Measurements from ENCODE around the gene SLC10A3. TPM values are rescaled to one million over a fixed set of nuclear protein-coding genes. Genes with fewer than 3 reads are reported as not detected.

Gene SLC10A3
- polyA plus RNA-seq, 1 of the 3 experiments (the other 2 are of a cell fraction): 29.7 TPM

GRCh38 chrX:154466036-154466435, 24.4 kb downstream of the SLC10A3 start:
- WGBS (ENCODE audit: low lambda C conversion rate): 42% methylated on average over 6 of the region's 32 CpGs
- no peak for DNase-seq
- ChIA-PET CTCF (interaction anchor here (0.7 kb wide), 1 partner anchor 66 kb away, joined by 3 read pairs; no protein-coding TSS in a partner anchor), POLR2A (no interaction called here)
- Histone ChIP-seq H3K27me3 (ENCODE audit: insufficient read depth) (0 out of 2 replicates have a peak, but pooled peaks cover under 1% of the 10 kb centered on the region), H3K36me3 (replicated peaks in 1 of 2; ENCODE audit: control insufficient read depth in 1 of 2, insufficient read depth in 2 of 2, low read length in 1 of 2) (peaks cover 0 to 35% of the 10 kb centered on the region in 2 experiments), H3K4me2 (no peak overlapping the region), H3K4me3 (ENCODE audit: low read depth in 2 of 2, low read length in 1 of 2) (no peak overlapping the region), H3F3A (replicated peaks; ENCODE audit: insufficient read depth) (no peaks in the 10 kb centered on the region), H3K4me1 (ENCODE audit: control insufficient read depth in 1 of 2, insufficient read depth in 2 of 2, low read depth in 1 of 2, low read length in 1 of 2) (no peaks in the 10 kb centered on the region), H3K9me2 (no peaks in the 10 kb centered on the region), H3K27ac (ENCODE audit: low read depth in 2 of 2, low read length in 1 of 2) (no peak overlapping the region), H4K20me1 (ENCODE audit: insufficient read depth) (peaks cover 23% of the 10 kb centered on the region), H2AFZ (ENCODE audit: low read depth) (no peak overlapping the region), H3K79me2 (ENCODE audit: insufficient read depth) (peaks cover 7% of the 10 kb centered on the region; the same call in 1 of the 2 replicates), H3K9ac (no peak overlapping the region), H3K9me3 (no peaks in the 10 kb centered on the region)
- TF ChIP-seq, protein P1, sequence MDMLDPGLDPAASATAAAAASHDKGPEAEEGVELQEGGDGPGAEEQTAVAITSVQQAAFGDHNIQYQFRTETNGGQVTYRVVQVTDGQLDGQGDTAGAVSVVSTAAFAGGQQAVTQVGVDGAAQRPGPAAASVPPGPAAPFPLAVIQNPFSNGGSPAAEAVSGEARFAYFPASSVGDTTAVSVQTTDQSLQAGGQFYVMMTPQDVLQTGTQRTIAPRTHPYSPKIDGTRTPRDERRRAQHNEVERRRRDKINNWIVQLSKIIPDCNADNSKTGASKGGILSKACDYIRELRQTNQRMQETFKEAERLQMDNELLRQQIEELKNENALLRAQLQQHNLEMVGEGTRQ (IDR thresholded peaks at IDR 0.05; ENCODE audit: borderline replicate concordance, low read depth, low read length): no peak
- no peak for TF ChIP-seq SMC3 (IDR thresholded peaks at IDR 0.05; ENCODE audit: low read depth, low read length)
- TF ChIP-seq SIN3A (IDR thresholded peaks at IDR 0.05; ENCODE audit: borderline replicate concordance, low read depth, low read length): no peak
- no peak for TF ChIP-seq ELF1 (IDR thresholded peaks at IDR 0.05)
- TF ChIP-seq ZBTB33 (IDR thresholded peaks at IDR 0.05; ENCODE audit: borderline replicate concordance, low read depth): no peak
- TF ChIP-seq CHD2 (IDR thresholded peaks at IDR 0.05; ENCODE audit: low read length, partially characterized antibody): no peak
- TF ChIP-seq RXRA (IDR thresholded peaks at IDR 0.05; ENCODE audit: borderline replicate concordance, low read depth): no peak
- TF ChIP-seq TCF12 (IDR thresholded peaks at IDR 0.05): no peak
- no peak for TF ChIP-seq REST (IDR thresholded peaks at IDR 0.05; ENCODE audit: low read depth, low read length)
- TF ChIP-seq JUND (IDR thresholded peaks at IDR 0.05): no peak
- TF ChIP-seq NRF1 (IDR thresholded peaks at IDR 0.05; ENCODE audit: low read depth, low read length): no peak
- TF ChIP-seq YY1 (IDR thresholded peaks at IDR 0.05; ENCODE audit: low read depth): no peak
- no peak for TF ChIP-seq GABPA (IDR thresholded peaks at IDR 0.05; ENCODE audit: low read depth)
- TF ChIP-seq TEAD4 (IDR thresholded peaks at IDR 0.05; ENCODE audit: borderline replicate concordance, insufficient read depth): no peak
- TF ChIP-seq, protein P2, sequence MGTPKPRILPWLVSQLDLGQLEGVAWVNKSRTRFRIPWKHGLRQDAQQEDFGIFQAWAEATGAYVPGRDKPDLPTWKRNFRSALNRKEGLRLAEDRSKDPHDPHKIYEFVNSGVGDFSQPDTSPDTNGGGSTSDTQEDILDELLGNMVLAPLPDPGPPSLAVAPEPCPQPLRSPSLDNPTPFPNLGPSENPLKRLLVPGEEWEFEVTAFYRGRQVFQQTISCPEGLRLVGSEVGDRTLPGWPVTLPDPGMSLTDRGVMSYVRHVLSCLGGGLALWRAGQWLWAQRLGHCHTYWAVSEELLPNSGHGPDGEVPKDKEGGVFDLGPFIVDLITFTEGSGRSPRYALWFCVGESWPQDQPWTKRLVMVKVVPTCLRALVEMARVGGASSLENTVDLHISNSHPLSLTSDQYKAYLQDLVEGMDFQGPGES (IDR thresholded peaks at IDR 0.05; ENCODE audit: low read depth, low read length): no peak
- no peak for TF ChIP-seq FOXM1 (IDR thresholded peaks at IDR 0.05; ENCODE audit: low read depth)
- TF ChIP-seq EP300 (IDR thresholded peaks at IDR 0.05; ENCODE audit: borderline replicate concordance in 1 of 2, low read depth in 1 of 2, low read length in 1 of 2): no peak
- no peak for TF ChIP-seq GATA2 (CRISPR knock-in tag; IDR thresholded peaks at IDR 0.05)
